Measurements from ENCODE around the gene RNASE13. TPM values are rescaled to one million over a fixed set of nuclear protein-coding genes. Genes with fewer than 3 reads are reported as not detected.

RNASE13 gene
- total RNA-seq, 1 experiment from 2014 or later, result not detected

DNA sequence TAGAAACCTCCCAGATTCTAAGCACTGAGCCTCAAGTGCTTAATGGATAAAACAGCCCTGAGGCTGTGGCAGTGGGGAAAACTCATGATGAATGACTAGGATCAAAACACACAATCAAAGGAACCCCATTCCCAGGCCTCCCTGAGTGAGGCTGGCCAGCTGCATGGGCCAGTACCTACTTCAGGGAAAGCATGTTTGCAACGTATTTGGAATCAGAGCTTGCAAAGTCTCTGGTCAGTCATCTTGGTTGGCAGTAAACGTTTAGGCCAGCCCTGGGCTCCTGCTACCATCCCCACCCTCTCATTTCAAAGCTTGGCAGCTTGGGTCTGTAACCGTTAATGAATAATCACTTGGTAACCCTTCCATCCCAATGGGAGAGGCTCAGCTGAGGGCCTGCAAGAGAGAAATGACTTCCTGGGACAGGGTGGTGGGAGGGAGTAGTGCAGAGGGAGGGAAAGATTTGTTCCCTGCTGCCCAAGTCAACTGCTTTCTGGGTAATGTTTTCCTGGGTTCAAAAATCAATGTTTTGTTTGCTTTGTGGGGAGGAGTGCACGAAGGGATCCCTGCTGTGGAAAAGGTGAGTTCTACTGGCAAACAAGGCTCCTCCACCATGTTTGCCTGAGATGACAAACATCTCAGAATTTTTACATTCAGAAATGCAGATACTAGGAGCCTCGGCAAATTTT lies 21.0 kb upstream of the RNASE13 start:
- Mint-ChIP-seq H3K27ac (ENCODE audit: low read depth, unreplicated experiment) (no peak overlapping the region), H3K36me3 (ENCODE audit: insufficient read depth, unreplicated experiment) (no peaks in the 10 kb centered on the region), H3K9me3 (ENCODE audit: unreplicated experiment) (no peaks in the 10 kb centered on the region), H3K4me1 (ENCODE audit: insufficient read depth, unreplicated experiment) (peaks cover 5% of the 10 kb centered on the region), H3K27me3 (ENCODE audit: insufficient read depth, unreplicated experiment) (no peaks in the 10 kb centered on the region), H3K4me3 (ENCODE audit: unreplicated experiment) (no peak overlapping the region)
- no peak for DNase-seq (ENCODE audit: unreplicated experiment)
- ChIA-PET POLR2A (no interaction called here), CTCF (interaction anchor here (0.7 kb wide), 2 partner anchors 10 to 15 kb away, joined by 3 to 5 read pairs; no protein-coding TSS in a partner anchor)
- BruUV-seq (replicated peaks), result no TSS peak
- TF ChIP-seq, protein P1, sequence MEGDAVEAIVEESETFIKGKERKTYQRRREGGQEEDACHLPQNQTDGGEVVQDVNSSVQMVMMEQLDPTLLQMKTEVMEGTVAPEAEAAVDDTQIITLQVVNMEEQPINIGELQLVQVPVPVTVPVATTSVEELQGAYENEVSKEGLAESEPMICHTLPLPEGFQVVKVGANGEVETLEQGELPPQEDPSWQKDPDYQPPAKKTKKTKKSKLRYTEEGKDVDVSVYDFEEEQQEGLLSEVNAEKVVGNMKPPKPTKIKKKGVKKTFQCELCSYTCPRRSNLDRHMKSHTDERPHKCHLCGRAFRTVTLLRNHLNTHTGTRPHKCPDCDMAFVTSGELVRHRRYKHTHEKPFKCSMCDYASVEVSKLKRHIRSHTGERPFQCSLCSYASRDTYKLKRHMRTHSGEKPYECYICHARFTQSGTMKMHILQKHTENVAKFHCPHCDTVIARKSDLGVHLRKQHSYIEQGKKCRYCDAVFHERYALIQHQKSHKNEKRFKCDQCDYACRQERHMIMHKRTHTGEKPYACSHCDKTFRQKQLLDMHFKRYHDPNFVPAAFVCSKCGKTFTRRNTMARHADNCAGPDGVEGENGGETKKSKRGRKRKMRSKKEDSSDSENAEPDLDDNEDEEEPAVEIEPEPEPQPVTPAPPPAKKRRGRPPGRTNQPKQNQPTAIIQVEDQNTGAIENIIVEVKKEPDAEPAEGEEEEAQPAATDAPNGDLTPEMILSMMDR (IDR thresholded peaks at IDR 0.05; ENCODE audit: unreplicated experiment), result no peak
- intact Hi-C loops (cut with micrococcal nuclease), result no loop called here

DNA sequence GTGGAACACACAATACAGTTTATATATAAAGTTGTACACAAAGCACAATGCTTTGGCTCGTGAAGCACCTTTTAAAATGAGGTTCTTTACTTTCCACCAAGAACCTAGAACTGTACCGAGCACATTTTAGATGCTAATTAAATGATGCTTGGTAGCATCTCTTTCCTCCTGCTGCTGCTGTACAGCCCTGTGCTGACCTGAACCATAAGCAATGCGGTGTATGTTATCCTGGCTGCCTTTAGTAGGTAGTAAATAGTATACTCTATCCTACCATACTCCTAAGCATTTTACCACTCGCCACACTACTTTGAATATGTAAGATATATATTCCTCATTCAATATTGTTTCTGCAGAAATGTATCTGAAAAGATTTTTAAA lies 20.1 kb upstream of the RNASE13 start:
- TF ChIP-seq, protein P1 (IDR thresholded peaks at IDR 0.05; ENCODE audit: unreplicated experiment), result no peak
- Mint-ChIP-seq H3K27ac (ENCODE audit: low read depth, unreplicated experiment) (no peak overlapping the region), H3K27me3 (ENCODE audit: insufficient read depth, unreplicated experiment) (no peaks in the 10 kb centered on the region), H3K4me3 (ENCODE audit: unreplicated experiment) (no peak overlapping the region), H3K4me1 (ENCODE audit: insufficient read depth, unreplicated experiment) (peaks cover 2% of the 10 kb centered on the region), H3K9me3 (ENCODE audit: unreplicated experiment) (no peaks in the 10 kb centered on the region), H3K36me3 (ENCODE audit: insufficient read depth, unreplicated experiment) (no peaks in the 10 kb centered on the region)
- no TSS peak for BruUV-seq (replicated peaks)
- ChIA-PET POLR2A (no interaction called here), CTCF (interaction anchor here (1.2 kb wide), 1 partner anchor 84 kb away, joined by 3 read pairs; no protein-coding TSS in a partner anchor)
- DNase-seq (ENCODE audit: unreplicated experiment), result no peak
- intact Hi-C loops (cut with micrococcal nuclease), result no loop called here

DNA sequence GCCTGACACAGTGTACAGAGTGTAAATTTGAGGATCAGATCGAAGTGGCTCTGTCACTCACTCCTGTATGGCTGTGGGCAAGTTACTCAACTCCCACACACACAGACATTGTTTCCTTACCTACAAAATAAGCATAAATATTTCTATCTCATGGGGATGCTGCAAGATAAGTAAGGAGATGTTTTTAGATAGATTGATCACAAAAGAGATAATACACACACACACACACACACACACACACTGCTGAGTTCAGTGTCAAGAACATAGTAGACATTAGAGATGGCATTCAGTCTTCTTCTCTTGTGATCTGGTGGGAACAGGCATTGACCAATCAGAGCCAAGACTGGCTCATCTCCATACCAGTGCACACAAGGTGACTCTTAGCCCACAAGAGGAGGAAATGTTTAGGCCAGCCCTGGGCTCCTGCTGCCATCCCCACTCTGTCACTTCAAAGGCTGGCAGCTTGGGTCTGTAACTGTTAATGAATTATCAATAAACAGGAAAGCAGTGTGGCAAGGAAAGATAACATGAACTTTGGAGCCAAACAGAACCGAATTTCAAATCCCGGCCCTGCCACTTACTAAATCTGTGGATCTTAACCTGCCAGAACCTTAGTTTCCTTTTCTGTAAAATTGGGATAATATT lies 19.6 kb upstream of the RNASE13 start:
- Mint-ChIP-seq H3K27me3 (ENCODE audit: insufficient read depth, unreplicated experiment) (no peaks in the 10 kb centered on the region), H3K27ac (ENCODE audit: low read depth, unreplicated experiment) (no peak overlapping the region), H3K4me3 (ENCODE audit: unreplicated experiment) (no peak overlapping the region), H3K4me1 (ENCODE audit: insufficient read depth, unreplicated experiment) (no peaks in the 10 kb centered on the region), H3K9me3 (ENCODE audit: unreplicated experiment) (no peaks in the 10 kb centered on the region), H3K36me3 (ENCODE audit: insufficient read depth, unreplicated experiment) (no peaks in the 10 kb centered on the region)
- no peak for DNase-seq (ENCODE audit: unreplicated experiment)
- TF ChIP-seq, protein P1 (IDR thresholded peaks at IDR 0.05; ENCODE audit: unreplicated experiment), result no peak
- CTCF ChIA-PET, result interaction anchor here (0.7 to 1.2 kb wide), 4 partner anchors 14 to 83 kb away, joined by 3 read pairs; no protein-coding TSS in a partner anchor
- POLR2A ChIA-PET, result interaction anchor here (0.6 kb wide), 1 partner anchor 383 kb away, joined by 3 read pairs; no protein-coding TSS in a partner anchor
- intact Hi-C loops (cut with micrococcal nuclease), result no loop called here
- BruUV-seq (replicated peaks), result no TSS peak
